OCI-LY7 (cell line): ENCODE results near the gene MRPS9.

ENCODE experiments used
- CTCF ChIP-seq: fragments of 200-600 bp; sonication (generic); conservative IDR thresholded peaks from 2 replicates; pipeline ENCODE4 v1.5.1; 2014; ENCODE audit warnings: mild to moderate bottlenecking, antibody characterized with exemption, low read length, moderate library complexity, mixed read lengths
- EZH2phosphoT487 ChIP-seq: fragments of 200-600 bp; sonication (generic); IDR thresholded peaks from 2 replicates; pipeline ENCODE4 v1.6.1; 2018; ENCODE audit warnings: low read depth, borderline replicate concordance, mild to moderate bottlenecking, mixed run types, antibody characterized with exemption, low read length, moderate library complexity, mixed read lengths

GRCh38 chr2:105129722-105130232 lies 91.9 kb downstream of the MRPS9 start:
- TF ChIP-seq CTCF, result no peak
- no peak for TF ChIP-seq EZH2phosphoT487
